ENCODE results near the gene HELB. TPM values are rescaled to one million over a fixed set of nuclear protein-coding genes. Genes with fewer than 3 reads are reported as not detected.

The HELB gene
- total RNA-seq, 5 donors from 2014 or later (not counting 1 experiment from before 2014, with no cell fraction given) = 38.6 to 66.4 (median 45.7) TPM

GRCh38 chr12:66321435-66321834 is 19.1 kb downstream of the HELB start:
- Histone ChIP-seq H3K27me3 (replicated peaks in 1 of 2; ENCODE audit: control insufficient read depth in 2 of 2, extremely low read depth in 1 of 2, insufficient read depth in 2 of 2, low read length in 1 of 2) (no peaks in the 10 kb centered on the region), H3K4me1 (ENCODE audit: control insufficient read depth in 1 of 2, extremely low read depth in 1 of 2, insufficient read depth in 2 of 2, low read length in 2 of 2) (peaks cover 3 to 4% of the 10 kb centered on the region in 2 experiments), H3K9me3 (no peaks in the 10 kb centered on the region), H3K4me3 (ENCODE audit: control insufficient read depth in 1 of 2, extremely low read depth in 1 of 2, low read length in 1 of 2) (no peak overlapping the region), H3K36me3 (ENCODE audit: control insufficient read depth in 2 of 2, extremely low read depth in 1 of 2, insufficient read depth in 1 of 2, low read length in 1 of 2) (peaks cover 0 to 61% of the 10 kb centered on the region in 2 donors), H3K27ac (ENCODE audit: low read length) (no peak overlapping the region)
- Mint-ChIP-seq H3K4me3 (no peak overlapping the region), H3K27me3 (no peaks in the 10 kb centered on the region), H3K9me3 (no peaks in the 10 kb centered on the region), H3K4me1 (peaks cover 46 to 66% (median 64%) of the 10 kb centered on the region in 3 donors), H3K27ac (peak overlapping the region; percentile 53 to 70), H3K36me3 (peaks cover 58% of the 10 kb centered on the region)
- DNase-seq (no peak), ATAC-seq (replicated peaks in 1 of 4) (no peak)
- CTCF ChIA-PET = interaction anchor here (0.5 to 0.9 kb wide), 4 partner anchors 51 to 536 kb away, joined by 3 to 6 read pairs (median 4); no protein-coding TSS in a partner anchor
- POLR2A ChIA-PET = no interaction called here

- Mint-ChIP-seq H3K27ac (peak overlapping the region in 1 of 2 donors; percentile 61), H3K4me1 (peaks cover 46 to 67% (median 65%) of the 10 kb centered on the region in 3 donors), H3K36me3 (peaks cover 60% of the 10 kb centered on the region), H3K4me3 (no peak overlapping the region), H3K9me3 (no peaks in the 10 kb centered on the region), H3K27me3 (no peaks in the 10 kb centered on the region)
- H3K27me3 ChIP-seq (replicated peaks in 1 of 2; ENCODE audit: control insufficient read depth in 2 of 2, extremely low read depth in 1 of 2, insufficient read depth in 2 of 2, low read length in 1 of 2) = no peaks in the 10 kb centered on the region
- no peak for ATAC-seq (replicated peaks in 1 of 4)
- no peaks in the 10 kb centered on the region for H3K9me3 ChIP-seq
- CTCF ChIA-PET = no interaction called here
- no peak for DNase-seq
- H3K4me1 ChIP-seq (ENCODE audit: control insufficient read depth in 1 of 2, extremely low read depth in 1 of 2, insufficient read depth in 2 of 2, low read length in 2 of 2) = peaks cover 0 to 2% of the 10 kb centered on the region in 2 experiments
- H3K27ac ChIP-seq (ENCODE audit: low read length) = no peak overlapping the region
- H3K4me3 ChIP-seq (ENCODE audit: control insufficient read depth in 1 of 2, extremely low read depth in 1 of 2, low read length in 1 of 2) = no peak overlapping the region
- WGBS (ENCODE audit: insufficient coverage) = no CpG with 5 or more reads among the region's 1 CpG
- POLR2A ChIA-PET = no interaction called here
- H3K36me3 ChIP-seq (ENCODE audit: control insufficient read depth in 2 of 2, extremely low read depth in 1 of 2, insufficient read depth in 1 of 2, low read length in 1 of 2) = peaks cover 3 to 57% of the 10 kb centered on the region in 2 donors
These were observed 20.7 kb downstream of the HELB start for GRCh38 chr12:66323017-66323416.

- H3K27me3 Mint-ChIP-seq = no peaks in the 10 kb centered on the region
- POLR2A ChIA-PET = interaction anchor here in 1 of 2 donors (0.6 kb wide), 1 partner anchor 25 kb away, joined by 3 read pairs; no protein-coding TSS in a partner anchor
- ATAC-seq (replicated peaks in 1 of 4) = no peak
These were observed 27.6 kb downstream of the HELB start for GRCh38 chr12:66329941-66330340.

GRCh38 chr12:66331016-66331415 is 28.7 kb downstream of the HELB start:
- ChIA-PET CTCF (no interaction called here), POLR2A (no interaction called here)
- Mint-ChIP-seq H3K4me3 (no peak overlapping the region), H3K9me3 (no peaks in the 10 kb centered on the region), H3K27ac (no peak overlapping the region), H3K27me3 (no peaks in the 10 kb centered on the region), H3K4me1 (peaks cover 33 to 39% (median 37%) of the 10 kb centered on the region in 3 donors), H3K36me3 (peaks cover 52% of the 10 kb centered on the region)
- Histone ChIP-seq H3K36me3 (ENCODE audit: control insufficient read depth in 2 of 2, extremely low read depth in 1 of 2, insufficient read depth in 1 of 2, low read length in 1 of 2) (peaks cover 7 to 69% of the 10 kb centered on the region in 2 donors), H3K4me1 (ENCODE audit: control insufficient read depth in 1 of 2, extremely low read depth in 1 of 2, insufficient read depth in 2 of 2, low read length in 2 of 2) (no peaks in the 10 kb centered on the region), H3K27ac (ENCODE audit: low read length) (no peak overlapping the region), H3K4me3 (ENCODE audit: control insufficient read depth in 1 of 2, extremely low read depth in 1 of 2, low read length in 1 of 2) (no peak overlapping the region), H3K9me3 (no peaks in the 10 kb centered on the region), H3K27me3 (replicated peaks in 1 of 2; ENCODE audit: control insufficient read depth in 2 of 2, extremely low read depth in 1 of 2, insufficient read depth in 2 of 2, low read length in 1 of 2) (no peaks in the 10 kb centered on the region)
- DNase-seq = no peak
- ATAC-seq (replicated peaks in 1 of 4) = no peak
- WGBS (ENCODE audit: insufficient coverage) = 91% methylated on average over 12 of the region's 13 CpGs

More at GRCh38 chr12:66329941-66330340, 27.6 kb downstream of the HELB start:
- H3K36me3 ChIP-seq (ENCODE audit: control insufficient read depth in 2 of 2, extremely low read depth in 1 of 2, insufficient read depth in 1 of 2, low read length in 1 of 2) = peaks cover 7 to 69% of the 10 kb centered on the region in 2 donors
- no peak for DNase-seq
- Mint-ChIP-seq H3K4me1 (peaks cover 42 to 47% (median 44%) of the 10 kb centered on the region in 3 donors), H3K4me3 (no peak overlapping the region), H3K36me3 (peaks cover 61% of the 10 kb centered on the region), H3K9me3 (no peaks in the 10 kb centered on the region), H3K27ac (no peak overlapping the region)
- CTCF ChIA-PET = no interaction called here
- WGBS (ENCODE audit: insufficient coverage) = 100% methylated on average over 1 of the region's 5 CpGs
- H3K4me3 ChIP-seq (ENCODE audit: control insufficient read depth in 1 of 2, extremely low read depth in 1 of 2, low read length in 1 of 2) = no peak overlapping the region
- H3K27me3 ChIP-seq (replicated peaks in 1 of 2; ENCODE audit: control insufficient read depth in 2 of 2, extremely low read depth in 1 of 2, insufficient read depth in 2 of 2, low read length in 1 of 2) = no peaks in the 10 kb centered on the region
- no peaks in the 10 kb centered on the region for H3K9me3 ChIP-seq
- no peak overlapping the region for H3K27ac ChIP-seq (ENCODE audit: low read length)
- H3K4me1 ChIP-seq (ENCODE audit: control insufficient read depth in 1 of 2, extremely low read depth in 1 of 2, insufficient read depth in 2 of 2, low read length in 2 of 2) = no peaks in the 10 kb centered on the region

GRCh38 chr12:66331814-66332213 is 29.5 kb downstream of the HELB start:
- WGBS (ENCODE audit: insufficient coverage) = no CpG with 5 or more reads among the region's 1 CpG
- no peaks in the 10 kb centered on the region for H3K27me3 Mint-ChIP-seq
- H3K36me3 Mint-ChIP-seq = peaks cover 50% of the 10 kb centered on the region
- H3K4me1 Mint-ChIP-seq = peaks cover 32 to 39% (median 37%) of the 10 kb centered on the region in 3 donors
- H3K27ac ChIP-seq (ENCODE audit: low read length) = no peak overlapping the region
- ATAC-seq (replicated peaks in 1 of 4) = no peak
- H3K27me3 ChIP-seq (replicated peaks in 1 of 2; ENCODE audit: control insufficient read depth in 2 of 2, extremely low read depth in 1 of 2, insufficient read depth in 2 of 2, low read length in 1 of 2) = no peaks in the 10 kb centered on the region
- no peak overlapping the region for H3K4me3 ChIP-seq (ENCODE audit: control insufficient read depth in 1 of 2, extremely low read depth in 1 of 2, low read length in 1 of 2)
- no peaks in the 10 kb centered on the region for H3K9me3 ChIP-seq
- DNase-seq = no peak
- peaks cover 9 to 76% of the 10 kb centered on the region in 2 donors for H3K36me3 ChIP-seq (ENCODE audit: control insufficient read depth in 2 of 2, extremely low read depth in 1 of 2, insufficient read depth in 1 of 2, low read length in 1 of 2)
- H3K4me1 ChIP-seq (ENCODE audit: control insufficient read depth in 1 of 2, extremely low read depth in 1 of 2, insufficient read depth in 2 of 2, low read length in 2 of 2) = no peaks in the 10 kb centered on the region
- POLR2A ChIA-PET = no interaction called here
- CTCF ChIA-PET = no interaction called here
- H3K27ac Mint-ChIP-seq = peak overlapping the region in 1 of 2 donors; percentile 1
- no peak overlapping the region for H3K4me3 Mint-ChIP-seq
- no peaks in the 10 kb centered on the region for H3K9me3 Mint-ChIP-seq

GRCh38 chr12:66335746-66336145 is 33.5 kb downstream of the HELB start:
- ATAC-seq (replicated peaks in 1 of 4) = no peak
- Mint-ChIP-seq H3K27me3 (no peaks in the 10 kb centered on the region), H3K9me3 (peaks cover 0 to 11% (median 9%) of the 10 kb centered on the region in 3 donors), H3K4me3 (no peak overlapping the region), H3K36me3 (peaks cover 48% of the 10 kb centered on the region), H3K4me1 (peaks cover 18 to 23% (median 21%) of the 10 kb centered on the region in 3 donors), H3K27ac (no peak overlapping the region)
- H3K9me3 ChIP-seq = no peaks in the 10 kb centered on the region
- whole genome bisulfite sequencing (ENCODE audit: insufficient coverage) = no CpG with 5 or more reads among the region's 2 CpGs
- DNase-seq = no peak
- peaks cover 19 to 96% of the 10 kb centered on the region in 2 donors for H3K36me3 ChIP-seq (ENCODE audit: control insufficient read depth in 2 of 2, extremely low read depth in 1 of 2, insufficient read depth in 1 of 2, low read length in 1 of 2)
- ChIA-PET CTCF (no interaction called here), POLR2A (no interaction called here)
- H3K4me3 ChIP-seq (ENCODE audit: control insufficient read depth in 1 of 2, extremely low read depth in 1 of 2, low read length in 1 of 2) = no peak overlapping the region
- H3K27ac ChIP-seq (ENCODE audit: low read length) = no peak overlapping the region
- no peaks in the 10 kb centered on the region for H3K4me1 ChIP-seq (ENCODE audit: control insufficient read depth in 1 of 2, extremely low read depth in 1 of 2, insufficient read depth in 2 of 2, low read length in 2 of 2)
- no peaks in the 10 kb centered on the region for H3K27me3 ChIP-seq (replicated peaks in 1 of 2; ENCODE audit: control insufficient read depth in 2 of 2, extremely low read depth in 1 of 2, insufficient read depth in 2 of 2, low read length in 1 of 2)
